GM12878 (cell line): Measurements from ENCODE around the gene SPEM2. TPM values are rescaled to one million over a fixed set of nuclear protein-coding genes. Genes with fewer than 3 reads are reported as not detected.

ENCODE experiments used
- CUX1 ChIP-seq: IDR thresholded peaks from 2 replicates; pipeline ENCODE4 v1.6.1; 2012; ENCODE audit warnings: improper control_type of control experiment, low read depth, low read length; ENCODE audit not compliant: insufficient replicate concordance
- NFYB ChIP-seq: IDR thresholded peaks from 2 replicates; pipeline ENCODE4 v1.6.1; 2011; ENCODE audit warnings: low read depth, mild to moderate bottlenecking, low read length, improper control_type of control experiment, moderate library complexity; ENCODE audit not compliant: insufficient read depth
- polyA plus RNA-seq, 11 experiments: library from polyadenylated mRNA; depleted of rRNA in 4 of 11; unstranded in 6 of 11; stranded (reverse) in 5 of 11; fragments of >200 nt; fragmentation: Nextera tagmentation in 4 of 11; fragmentation: Illumina TruSeq in 1 of 11; extraction: Ambion mirVana in 4 of 11; extraction: Trizol in 1 of 11; gene quantifications; 1 replicate in 1 of 11; 2 replicates in 10 of 11; pipeline versions ENCODE4 v1.2.1 to v1.2.3, GENCODE V29; 2011 to 2016; ENCODE audit warnings: inconsistent platforms in 2 of 11, missing spikeins in 2 of 11, low read depth in 1 of 11
- total RNA-seq, 4 experiments: library from RNA; depleted of rRNA in 3 of 4; stranded (reverse); fragments of >200 nt in 3 of 4; fragmentation: Illumina TruSeq in 1 of 4; extraction: Trizol in 1 of 4; gene quantifications; 2 replicates each; pipeline versions ENCODE4 v1.2.1 to v1.2.3, GENCODE V29; 2013 to 2021
- TF ChIP-seq, protein P1 (sequence below): fragments of 150-350 bp; IDR thresholded peaks from 2 replicates; pipeline ENCODE4 v1.6.1; 2014; ENCODE audit warnings: mild to moderate bottlenecking, low read depth, low read length

Gene SPEM2
- total and polyA plus RNA-seq, 10 of the 15 experiments (the other 5 are each of a cell fraction or from before 2014, with no cell fraction given) = not detected

GRCh38 chr17:7476951-7477350 lies 51.5 kb downstream of the SPEM2 start (continued):
- TF ChIP-seq, protein P1, sequence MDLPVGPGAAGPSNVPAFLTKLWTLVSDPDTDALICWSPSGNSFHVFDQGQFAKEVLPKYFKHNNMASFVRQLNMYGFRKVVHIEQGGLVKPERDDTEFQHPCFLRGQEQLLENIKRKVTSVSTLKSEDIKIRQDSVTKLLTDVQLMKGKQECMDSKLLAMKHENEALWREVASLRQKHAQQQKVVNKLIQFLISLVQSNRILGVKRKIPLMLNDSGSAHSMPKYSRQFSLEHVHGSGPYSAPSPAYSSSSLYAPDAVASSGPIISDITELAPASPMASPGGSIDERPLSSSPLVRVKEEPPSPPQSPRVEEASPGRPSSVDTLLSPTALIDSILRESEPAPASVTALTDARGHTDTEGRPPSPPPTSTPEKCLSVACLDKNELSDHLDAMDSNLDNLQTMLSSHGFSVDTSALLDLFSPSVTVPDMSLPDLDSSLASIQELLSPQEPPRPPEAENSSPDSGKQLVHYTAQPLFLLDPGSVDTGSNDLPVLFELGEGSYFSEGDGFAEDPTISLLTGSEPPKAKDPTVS = no peak
- TF ChIP-seq NFYB = no peak
- no peak for TF ChIP-seq CUX1
- TF ChIP-seq, all 136 proteins: peak for 0

Other genes starting within 250 kb of the SPEM2 start
Only the 7 nearest of the 39 such genes appear.
- gene TMEM256, start 21.5 kb upstream of the SPEM2 start, total RNA-seq (2014; rRNA removed) = 220 and 224 TPM in 2 replicates
- gene TMEM256, start 21.5 kb upstream of the SPEM2 start, total RNA-seq (2014; rRNA removed; fragmentation: Illumina TruSeq; extraction: Trizol) = 92.8 and 96.0 TPM in 2 replicates
- 94.0 and 100 TPM in 2 replicates for gene TMEM256, start 21.5 kb upstream of the SPEM2 start, total RNA-seq (2021)
- 33.2 and 57.3 TPM in 2 replicates for gene TMEM256, start 21.5 kb upstream of the SPEM2 start, polyA plus RNA-seq (2011; rRNA removed)
- 17.6 and 67.3 TPM in 2 replicates for gene TMEM256, start 21.5 kb upstream of the SPEM2 start, polyA plus RNA-seq (2014; fragmentation: Illumina TruSeq; extraction: Trizol)
- gene TMEM256, start 21.5 kb upstream of the SPEM2 start, polyA plus RNA-seq (2014; fragmentation: Nextera tagmentation; extraction: Ambion mirVana) = 100 to 1,000 TPM; 210 to 246 TPM
- gene TMEM256, start 21.5 kb upstream of the SPEM2 start, polyA plus RNA-seq (2014; rRNA removed) = 299 and 342 TPM in 2 replicates
- 10 to 100 TPM; 95.5 to 96.0 TPM for gene TMEM256, start 21.5 kb upstream of the SPEM2 start, polyA plus RNA-seq (2016; fragmentation: Nextera tagmentation; extraction: Ambion mirVana)
- gene NLGN2, start 17.8 kb upstream of the SPEM2 start, total RNA-seq (2014; rRNA removed) = 0.11 TPM in 1 of 2 replicates, not detected in the other
- gene NLGN2, start 17.8 kb upstream of the SPEM2 start, total RNA-seq (2014; rRNA removed; fragmentation: Illumina TruSeq; extraction: Trizol) = 0.04 TPM in 1 of 2 replicates, not detected in the other
- 0.87 and 1.2 TPM in 2 replicates for gene NLGN2, start 17.8 kb upstream of the SPEM2 start, total RNA-seq (2021)
- 0.12 and 0.14 TPM in 2 replicates for gene NLGN2, start 17.8 kb upstream of the SPEM2 start, polyA plus RNA-seq (2011; rRNA removed)
- 0.11 and 0.32 TPM in 2 replicates for gene NLGN2, start 17.8 kb upstream of the SPEM2 start, polyA plus RNA-seq (2014; fragmentation: Illumina TruSeq; extraction: Trizol)
- gene NLGN2, start 17.8 kb upstream of the SPEM2 start, polyA plus RNA-seq (2014; fragmentation: Nextera tagmentation; extraction: Ambion mirVana) = under 1 TPM; 0.02 to 0.05 TPM
- gene NLGN2, start 17.8 kb upstream of the SPEM2 start, polyA plus RNA-seq (2014; rRNA removed) = 0.39 and 0.58 TPM in 2 replicates
- under 1 TPM in 1 of 2 experiments, not detected in 1; 0.08 TPM for gene NLGN2, start 17.8 kb upstream of the SPEM2 start, polyA plus RNA-seq (2016; fragmentation: Nextera tagmentation; extraction: Ambion mirVana)
- gene SPEM1, start 5.3 kb upstream of the SPEM2 start, total RNA-seq (2014; rRNA removed) = not detected in 2 replicates
- not detected in 2 replicates for gene SPEM1, start 5.3 kb upstream of the SPEM2 start, total RNA-seq (2014; rRNA removed; fragmentation: Illumina TruSeq; extraction: Trizol)
- not detected in 2 replicates for gene SPEM1, start 5.3 kb upstream of the SPEM2 start, total RNA-seq (2021)
- gene SPEM1, start 5.3 kb upstream of the SPEM2 start, polyA plus RNA-seq (2011; rRNA removed) = not detected in 2 replicates
- gene SPEM1, start 5.3 kb upstream of the SPEM2 start, polyA plus RNA-seq (2014; fragmentation: Illumina TruSeq; extraction: Trizol) = not detected in 2 replicates
- gene SPEM1, start 5.3 kb upstream of the SPEM2 start, polyA plus RNA-seq (2014; fragmentation: Nextera tagmentation; extraction: Ambion mirVana) = not detected
- not detected in 2 replicates for gene SPEM1, start 5.3 kb upstream of the SPEM2 start, polyA plus RNA-seq (2014; rRNA removed)
- gene SPEM1, start 5.3 kb upstream of the SPEM2 start, polyA plus RNA-seq (2016; fragmentation: Nextera tagmentation; extraction: Ambion mirVana) = not detected
- gene SPEM3, start 3.2 kb downstream of the SPEM2 start, total RNA-seq (2014; rRNA removed) = not detected in 2 replicates
- gene SPEM3, start 3.2 kb downstream of the SPEM2 start, total RNA-seq (2014; rRNA removed; fragmentation: Illumina TruSeq; extraction: Trizol) = not detected in 2 replicates
- gene SPEM3, start 3.2 kb downstream of the SPEM2 start, total RNA-seq (2021) = not detected in 2 replicates
- gene SPEM3, start 3.2 kb downstream of the SPEM2 start, polyA plus RNA-seq (2011; rRNA removed) = not detected in 2 replicates
- gene SPEM3, start 3.2 kb downstream of the SPEM2 start, polyA plus RNA-seq (2014; fragmentation: Illumina TruSeq; extraction: Trizol) = not detected in 2 replicates
- not detected for gene SPEM3, start 3.2 kb downstream of the SPEM2 start, polyA plus RNA-seq (2014; fragmentation: Nextera tagmentation; extraction: Ambion mirVana)
- gene SPEM3, start 3.2 kb downstream of the SPEM2 start, polyA plus RNA-seq (2014; rRNA removed) = not detected in 2 replicates
- gene SPEM3, start 3.2 kb downstream of the SPEM2 start, polyA plus RNA-seq (2016; fragmentation: Nextera tagmentation; extraction: Ambion mirVana) = not detected
- 14.0 and 14.8 TPM in 2 replicates for gene TMEM102, start 9.8 kb downstream of the SPEM2 start, total RNA-seq (2014; rRNA removed)
- 4.2 and 5.1 TPM in 2 replicates for gene TMEM102, start 9.8 kb downstream of the SPEM2 start, total RNA-seq (2014; rRNA removed; fragmentation: Illumina TruSeq; extraction: Trizol)
- 13.9 and 14.4 TPM in 2 replicates for gene TMEM102, start 9.8 kb downstream of the SPEM2 start, total RNA-seq (2021)
- 2.6 and 6.5 TPM in 2 replicates for gene TMEM102, start 9.8 kb downstream of the SPEM2 start, polyA plus RNA-seq (2011; rRNA removed)
- gene TMEM102, start 9.8 kb downstream of the SPEM2 start, polyA plus RNA-seq (2014; fragmentation: Illumina TruSeq; extraction: Trizol) = 1.9 and 4.5 TPM in 2 replicates
- gene TMEM102, start 9.8 kb downstream of the SPEM2 start, polyA plus RNA-seq (2014; fragmentation: Nextera tagmentation; extraction: Ambion mirVana) = under 1 TPM in 1 of 2 experiments, not detected in 1; 0.04 TPM
- gene TMEM102, start 9.8 kb downstream of the SPEM2 start, polyA plus RNA-seq (2014; rRNA removed) = 10.5 and 11.1 TPM in 2 replicates
- gene TMEM102, start 9.8 kb downstream of the SPEM2 start, polyA plus RNA-seq (2016; fragmentation: Nextera tagmentation; extraction: Ambion mirVana) = 10 to 100 TPM; 11.3 to 12.8 TPM
- gene FGF11, start 13.9 kb downstream of the SPEM2 start, total RNA-seq (2014; rRNA removed) = 2.3 and 3.0 TPM in 2 replicates
- gene FGF11, start 13.9 kb downstream of the SPEM2 start, total RNA-seq (2014; rRNA removed; fragmentation: Illumina TruSeq; extraction: Trizol) = 1.8 and 2.4 TPM in 2 replicates
- gene FGF11, start 13.9 kb downstream of the SPEM2 start, total RNA-seq (2021) = 3.0 TPM in 2 replicates
- gene FGF11, start 13.9 kb downstream of the SPEM2 start, polyA plus RNA-seq (2011; rRNA removed) = 15.6 and 21.1 TPM in 2 replicates
- 3.5 and 4.1 TPM in 2 replicates for gene FGF11, start 13.9 kb downstream of the SPEM2 start, polyA plus RNA-seq (2014; fragmentation: Illumina TruSeq; extraction: Trizol)
- 1 to 10 TPM in 1 of 2 experiments, under 1 TPM in 1; 0.69 to 1.3 TPM for gene FGF11, start 13.9 kb downstream of the SPEM2 start, polyA plus RNA-seq (2014; fragmentation: Nextera tagmentation; extraction: Ambion mirVana)
- gene FGF11, start 13.9 kb downstream of the SPEM2 start, polyA plus RNA-seq (2014; rRNA removed) = 2.3 and 2.8 TPM in 2 replicates
- gene FGF11, start 13.9 kb downstream of the SPEM2 start, polyA plus RNA-seq (2016; fragmentation: Nextera tagmentation; extraction: Ambion mirVana) = 1 to 10 TPM in 1 of 2 experiments, under 1 TPM in 1; 0.97 to 1.8 TPM
- gene CHRNB1, start 19.4 kb downstream of the SPEM2 start, total RNA-seq (2014; rRNA removed) = 10.8 and 12.0 TPM in 2 replicates
- gene CHRNB1, start 19.4 kb downstream of the SPEM2 start, total RNA-seq (2014; rRNA removed; fragmentation: Illumina TruSeq; extraction: Trizol) = 12.8 and 12.9 TPM in 2 replicates
- 5.8 and 7.4 TPM in 2 replicates for gene CHRNB1, start 19.4 kb downstream of the SPEM2 start, total RNA-seq (2021)
- 9.1 and 11.0 TPM in 2 replicates for gene CHRNB1, start 19.4 kb downstream of the SPEM2 start, polyA plus RNA-seq (2011; rRNA removed)
- gene CHRNB1, start 19.4 kb downstream of the SPEM2 start, polyA plus RNA-seq (2014; fragmentation: Illumina TruSeq; extraction: Trizol) = 12.2 and 14.4 TPM in 2 replicates
- gene CHRNB1, start 19.4 kb downstream of the SPEM2 start, polyA plus RNA-seq (2014; fragmentation: Nextera tagmentation; extraction: Ambion mirVana) = 10 to 100 TPM; 13.2 to 14.8 TPM
- gene CHRNB1, start 19.4 kb downstream of the SPEM2 start, polyA plus RNA-seq (2014; rRNA removed) = 10.6 and 11.6 TPM in 2 replicates
- 10 to 100 TPM in 1 of 2 experiments, 1 to 10 TPM in 1; 8.5 to 10.7 TPM for gene CHRNB1, start 19.4 kb downstream of the SPEM2 start, polyA plus RNA-seq (2016; fragmentation: Nextera tagmentation; extraction: Ambion mirVana)